ENCODE data around the gene DNAJC1. TPM values are rescaled to one million over a fixed set of nuclear protein-coding genes. Genes with fewer than 3 reads are reported as not detected.

The DNAJC1 gene
- total and polyA plus RNA-seq, 2 donors (not counting 3 experiments of a cell fraction or from before 2014, with no cell fraction given): 11.2 to 19.7 TPM

GRCh38 chr10:21825345-21825744 is 178.2 kb downstream of the DNAJC1 start:
- H3K9me1 ChIP-seq (replicated peaks; ENCODE audit: control insufficient read depth, extremely low read depth, insufficient read depth, low read length): no peaks in the 10 kb centered on the region
- BruUV-seq (replicated peaks): no TSS peak
- H3K9ac ChIP-seq (replicated peaks; ENCODE audit: extremely low read depth, insufficient read depth, low read length): no peak overlapping the region
- FAIRE-seq (no peak), DNase-seq (ENCODE audit: low read depth, low spot score) (no peak)
- no peaks in the 10 kb centered on the region for H3K4me1 ChIP-seq (ENCODE audit: control insufficient read depth, extremely low read depth, insufficient read depth, low read length)
- no peak for TF ChIP-seq MYC (IDR thresholded peaks at IDR 0.05; ENCODE audit: low read depth, low read length)
- no peak for TF ChIP-seq FOS (IDR thresholded peaks at IDR 0.05; ENCODE audit: borderline replicate concordance, insufficient read depth, low read length)
- TF ChIP-seq POLR2AphosphoS5 (IDR thresholded peaks at IDR 0.05; ENCODE audit: insufficient read depth, low read depth, low read length): no peak
- no peak for TF ChIP-seq POLR2A (IDR thresholded peaks at IDR 0.05; ENCODE audit: low read depth, low read length)
- no peak for TF ChIP-seq EZH2 (IDR thresholded peaks at IDR 0.05; ENCODE audit: borderline replicate concordance, low read depth, low read length, severe bottlenecking)
- no peak for TF ChIP-seq JUN (IDR thresholded peaks at IDR 0.05; ENCODE audit: borderline replicate concordance, insufficient read depth, insufficient read length, low read depth)
- no peak for TF ChIP-seq MAX (IDR thresholded peaks at IDR 0.05; ENCODE audit: insufficient read depth, insufficient read length)
- no peak for TF ChIP-seq CTCF (IDR thresholded peaks at IDR 0.05; ENCODE audit: extremely low read depth in 1 of 2, insufficient read depth in 1 of 2, low read depth in 1 of 2, low read length in 2 of 2)
- TF ChIP-seq GATA2 (IDR thresholded peaks at IDR 0.05; ENCODE audit: insufficient read depth, insufficient read length, low read depth, low read length): no peak
- no peak overlapping the region for H2AFZ ChIP-seq (ENCODE audit: low read depth, low read length)
- no peak overlapping the region for H3K4me2 ChIP-seq (ENCODE audit: insufficient read depth, low read length)
- no peak overlapping the region for H3K27ac ChIP-seq (ENCODE audit: insufficient read depth, low read depth, low read length)
- no peaks in the 10 kb centered on the region for H3K79me2 ChIP-seq (ENCODE audit: control insufficient read depth, insufficient read depth, low read length)
- no peak overlapping the region for H3K4me3 ChIP-seq (replicated peaks in 1 of 3; ENCODE audit: insufficient read depth in 1 of 3, low read depth in 1 of 3, low read length in 3 of 3)
- intact Hi-C loops (cut with micrococcal nuclease) (no loop called here), dilution Hi-C loops (cut with MboI; ENCODE audit: extremely low pct_ligation_motif_present, low sequenced_read_pairs) (no loop called here)
- no peaks in the 10 kb centered on the region for H3K36me3 ChIP-seq (ENCODE audit: control insufficient read depth in 2 of 2, extremely low read depth in 1 of 2, insufficient read depth in 2 of 2, low read length in 2 of 2)
- ChIA-PET POLR2A (no interaction called here), CTCF (no interaction called here)
- no peaks in the 10 kb centered on the region for H4K20me1 ChIP-seq (replicated peaks; ENCODE audit: control insufficient read depth, extremely low read depth, insufficient read depth, low read length)
- no peaks in the 10 kb centered on the region for H3K9me3 ChIP-seq (replicated peaks; ENCODE audit: control insufficient read depth, insufficient read depth, low read length)
- H3K27me3 ChIP-seq (ENCODE audit: control insufficient read depth in 2 of 2, insufficient read depth in 2 of 2, low read length in 2 of 2): no peaks in the 10 kb centered on the region

Measured in endothelial cell of umbilical vein (primary cell).